ENCODE data around the gene ATF7IP2. TPM values are rescaled to one million over a fixed set of nuclear protein-coding genes. Genes with fewer than 3 reads are reported as not detected.
A peak's percentile ranks its signal among the peaks of the same experiment; 100 is the strongest.
"Not testable (repeated sequence)": the region's sequence is repeated elsewhere in the genome, so short reads cannot be mapped to it uniquely, and the experiment has no call there.

Gene ATF7IP2
- total and polyA plus RNA-seq, 3 donors from 2014 or later: 110 to 293 (median 227) TPM

DNA sequence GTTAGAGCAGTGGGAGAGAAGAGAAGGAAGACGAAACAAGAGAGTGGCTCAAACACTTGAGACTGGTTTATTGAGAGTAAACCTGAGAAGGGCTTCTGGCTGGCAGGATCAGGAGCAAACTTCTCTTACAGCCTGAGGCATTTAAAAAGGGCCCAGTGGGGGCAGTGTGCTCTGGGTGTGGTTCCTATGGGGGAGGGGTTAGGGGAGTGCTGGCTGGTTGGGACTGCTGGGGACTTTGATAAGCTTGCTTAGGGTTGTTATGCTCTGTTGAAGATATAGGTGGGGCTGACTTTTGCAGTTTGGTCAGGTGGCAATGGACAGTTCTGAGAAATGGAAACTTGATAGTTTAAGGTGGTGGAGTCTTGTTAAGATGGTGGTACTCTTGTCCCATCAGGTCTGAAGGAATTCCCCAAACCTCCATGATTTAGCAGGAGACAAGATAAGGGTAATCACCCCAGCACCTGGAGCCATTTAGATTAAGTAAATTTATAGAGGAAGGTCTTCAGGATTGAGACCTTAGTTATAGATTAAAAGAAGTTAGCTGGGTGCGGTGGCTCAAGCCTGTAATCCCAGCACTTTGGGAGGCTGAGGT is 115.3 kb downstream of the ATF7IP2 start:
- Histone ChIP-seq H3K36me3 (ENCODE audit: low read depth, missing control alignments) (no peaks in the 10 kb centered on the region), H3K4me3 (no peak overlapping the region), H3K9me3 (no peaks in the 10 kb centered on the region), H3K4me1 (no peaks in the 10 kb centered on the region), H3K27ac (no peak overlapping the region), H3K27me3 (no peaks in the 10 kb centered on the region)
- TF ChIP-seq CTCF (IDR thresholded peaks at IDR 0.05) (no peak), POLR2A (IDR thresholded peaks at IDR 0.05) (no peak)
- DNase-seq: peak; percentile 0
- intact Hi-C loops (cut with DNase I; ENCODE audit: low total_unique reads): no loop called here
- WGBS, 2 donors: 95 to 96% methylated on average over 2 of the region's 2 CpGs

DNA sequence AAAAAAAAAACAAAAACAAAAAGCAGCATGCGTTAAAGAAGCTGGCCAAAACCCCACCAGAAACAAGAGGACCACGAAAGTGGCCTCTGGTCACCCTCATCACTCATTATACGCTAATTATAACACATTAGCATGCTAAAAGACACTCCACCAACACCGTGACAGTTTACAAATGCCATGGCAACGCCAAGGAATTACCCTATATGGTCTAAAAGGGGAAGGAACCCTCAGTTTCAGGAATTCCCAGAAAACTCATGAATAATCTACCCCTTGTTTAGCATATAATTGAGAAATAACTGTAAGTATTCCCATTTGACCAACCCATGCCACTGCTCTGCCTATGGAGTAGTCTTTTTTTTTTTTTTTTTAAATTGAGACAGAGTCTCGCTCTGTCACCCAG is 116.9 kb downstream of the ATF7IP2 start:
- intact Hi-C loops (cut with DNase I; ENCODE audit: low total_unique reads): no loop called here
- no peak for DNase-seq
- H3K27me3 ChIP-seq: no peaks in the 10 kb centered on the region
- no peaks in the 10 kb centered on the region for H3K9me3 ChIP-seq
- no peak overlapping the region for H3K27ac ChIP-seq
- WGBS, 2 donors: 65 to 94% methylated on average over 6 of the region's 6 CpGs
- TF ChIP-seq POLR2A (IDR thresholded peaks at IDR 0.05): no peak
- H3K4me1 ChIP-seq: no peaks in the 10 kb centered on the region
- no peaks in the 10 kb centered on the region for H3K36me3 ChIP-seq (ENCODE audit: low read depth, missing control alignments)
- H3K4me3 ChIP-seq: no peak overlapping the region

GRCh38 chr16:10504404-10504885 is 118.6 kb downstream of the ATF7IP2 start:
- H3K4me1 ChIP-seq: no peaks in the 10 kb centered on the region
- no peak for TF ChIP-seq POLR2A (IDR thresholded peaks at IDR 0.05)
- TF ChIP-seq CTCF (IDR thresholded peaks at IDR 0.05): no peak
- no peak overlapping the region for H3K27ac ChIP-seq
- 87 to 91% methylated on average over 2 of the region's 2 CpGs for WGBS, 2 donors
- no peak for DNase-seq
- no peaks in the 10 kb centered on the region for H3K27me3 ChIP-seq
- intact Hi-C loops (cut with DNase I; ENCODE audit: low total_unique reads): no loop called here
- H3K9me3 ChIP-seq: no peaks in the 10 kb centered on the region
- no peaks in the 10 kb centered on the region for H3K36me3 ChIP-seq (ENCODE audit: low read depth, missing control alignments)
- no peak overlapping the region for H3K4me3 ChIP-seq

DNA sequence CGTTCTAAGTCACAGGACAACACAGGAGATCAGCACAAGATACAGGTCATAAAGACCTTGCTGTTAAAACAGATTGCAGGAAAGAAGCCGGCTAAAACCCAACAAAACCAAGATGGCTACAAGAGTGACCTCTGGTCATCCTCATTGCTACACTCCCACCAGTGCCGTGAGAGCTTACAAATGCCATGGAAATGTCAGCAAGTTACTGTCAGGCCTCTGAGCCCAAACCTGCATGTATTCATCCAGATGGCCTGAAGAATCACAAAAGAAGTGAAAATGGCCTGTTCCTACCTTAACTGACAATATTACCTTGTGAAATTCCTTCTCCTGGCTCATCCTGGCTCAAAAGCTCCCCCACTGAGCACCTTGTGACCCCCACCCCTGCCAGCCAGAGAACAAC is 119.4 kb downstream of the ATF7IP2 start:
- H3K9me3 ChIP-seq; intact Hi-C loops (cut with DNase I; ENCODE audit: low total_unique reads); DNase-seq; H3K4me1 ChIP-seq; H3K4me3 ChIP-seq; H3K27ac ChIP-seq; H3K36me3 ChIP-seq (ENCODE audit: low read depth, missing control alignments); H3K27me3 ChIP-seq: not testable (repeated sequence)
- 78 to 90% methylated on average over 3 of the region's 3 CpGs for whole genome bisulfite sequencing, 2 donors

GRCh38 chr16:10509534-10510025 is 123.7 kb downstream of the ATF7IP2 start:
- WGBS, 2 donors: 28 to 35% methylated on average over 6 of the region's 6 CpGs
- H3K9me3 ChIP-seq: no peaks in the 10 kb centered on the region
- H3K4me3 ChIP-seq: no peak overlapping the region
- TF ChIP-seq CTCF (IDR thresholded peaks at IDR 0.05): peak; percentile 81 to 90 (median 87)
- no peak for TF ChIP-seq POLR2A (IDR thresholded peaks at IDR 0.05)
- no peaks in the 10 kb centered on the region for H3K36me3 ChIP-seq (ENCODE audit: low read depth, missing control alignments)
- intact Hi-C loops (cut with DNase I; ENCODE audit: low total_unique reads): loop anchor here (5.0 kb wide), 1 partner anchor 218 kb away; no protein-coding TSS in a partner anchor
- H3K27me3 ChIP-seq: no peaks in the 10 kb centered on the region
- H3K4me1 ChIP-seq: peaks cover 5% of the 10 kb centered on the region
- DNase-seq: peak; percentile 81
- no peak overlapping the region for H3K27ac ChIP-seq

GRCh38 chr16:10510279-10510678 is 124.4 kb downstream of the ATF7IP2 start:
- no peaks in the 10 kb centered on the region for H3K36me3 ChIP-seq (ENCODE audit: low read depth, missing control alignments)
- no peaks in the 10 kb centered on the region for H3K27me3 ChIP-seq
- intact Hi-C loops (cut with DNase I; ENCODE audit: low total_unique reads): loop anchor here (5.0 kb wide), 1 partner anchor 217 kb away; no protein-coding TSS in a partner anchor
- WGBS, 2 donors: 66 to 77% methylated on average over 2 of the region's 2 CpGs
- H3K4me3 ChIP-seq: no peak overlapping the region
- no peak overlapping the region for H3K27ac ChIP-seq
- peaks cover 5% of the 10 kb centered on the region for H3K4me1 ChIP-seq
- DNase-seq: no peak
- TF ChIP-seq CTCF (IDR thresholded peaks at IDR 0.05) (no peak), POLR2A (IDR thresholded peaks at IDR 0.05) (no peak)
- H3K9me3 ChIP-seq: no peaks in the 10 kb centered on the region

Measured in testis (tissue), 3 donors.